Breast epithelium (tissue), 4 donors: ENCODE data around the gene TMEM59. TPM values are rescaled to one million over a fixed set of nuclear protein-coding genes. Genes with fewer than 3 reads are reported as not detected.
"Not testable (repeated sequence)": the region's sequence is repeated elsewhere in the genome, so short reads cannot be mapped to it uniquely, and the experiment has no call there.

ENCODE experiments used
- DNase-seq, 2 donors: peaks; one replicate each; pipeline ENCODE4 v3.0.0-alpha.2; 2019; ENCODE audit warnings: low spot score in 2 of 2
- H3K27ac ChIP-seq, 2 donors: fragments of 200-600 bp; sonication (generic) in 1 of 2; one replicate each; pipeline ENCODE4 v1.5.1; 2016 to 2019; ENCODE audit warnings: mild to moderate bottlenecking in 1 of 2
- H3K27me3 ChIP-seq, 2 donors: fragments of 200-600 bp; sonication (generic) in 1 of 2; one replicate each; pipeline versions ENCODE4 v1.5.1 to v1.6.0; 2017 to 2019; ENCODE audit warnings: control low read depth in 1 of 2, mild to moderate bottlenecking in 1 of 2
- H3K36me3 ChIP-seq: fragments of 200-600 bp; one replicate; pipeline ENCODE4 v1.5.1; 2019
- H3K4me1 ChIP-seq, 2 donors: fragments of 200-600 bp; sonication (generic); one replicate each; pipeline ENCODE4 v1.5.1; 2016 to 2019; ENCODE audit warnings: control low read depth in 1 of 2
- H3K4me3 ChIP-seq, 3 donors: fragments of 200-600 bp; sonication (generic); 1 replicate in 2 of 3; 2 replicates in 1 of 3; pipeline ENCODE4 v1.5.1; 2016 to 2019; ENCODE audit warnings: mild to moderate bottlenecking in 3 of 3, moderate library complexity in 2 of 3
- H3K9me3 ChIP-seq, 2 donors: fragments of 200-600 bp; sonication (generic) in 1 of 2; one replicate each; pipeline ENCODE4 v1.5.1; 2016 to 2019; ENCODE audit warnings: control low read depth in 1 of 2
- POLR2A ChIP-seq: fragments of 450-650 bp; IDR thresholded peaks from one replicate; pipeline ENCODE4 v1.6.1; 2016; ENCODE audit warnings: antibody characterized with exemption, mild to moderate bottlenecking, moderate library complexity
- POLR2AphosphoS5 ChIP-seq, 3 donors: sonication (generic); formaldehyde crosslinking; IDR thresholded peaks; one replicate each; pipeline ENCODE4 v1.6.1; 2017; ENCODE audit warnings: antibody characterized with exemption in 3 of 3
- intact Hi-C: fragments of 100-400 bp; cut with DNase I; formaldehyde crosslinking; loops from one replicate; pipeline ENCODE4 v1.15.1; 2023; ENCODE audit warnings: low total_unique reads
- total RNA-seq, 3 donors: library from RNA; depleted of rRNA; stranded (reverse); fragments of >200 nt; gene quantifications; one replicate each; pipeline ENCODE4 v1.1.0, GENCODE V29; 2016
- TF ChIP-seq, protein P1 (sequence below), 3 donors: fragments of 450-650 bp; IDR thresholded peaks; one replicate each; pipeline ENCODE4 v1.5.1; 2016 to 2017; ENCODE audit warnings: antibody characterized with exemption in 3 of 3, mild to moderate bottlenecking in 3 of 3, moderate library complexity in 3 of 3

The TMEM59 gene
- total RNA-seq, 3 donors from 2014 or later: 348 to 498 (median 388) TPM

DNA sequence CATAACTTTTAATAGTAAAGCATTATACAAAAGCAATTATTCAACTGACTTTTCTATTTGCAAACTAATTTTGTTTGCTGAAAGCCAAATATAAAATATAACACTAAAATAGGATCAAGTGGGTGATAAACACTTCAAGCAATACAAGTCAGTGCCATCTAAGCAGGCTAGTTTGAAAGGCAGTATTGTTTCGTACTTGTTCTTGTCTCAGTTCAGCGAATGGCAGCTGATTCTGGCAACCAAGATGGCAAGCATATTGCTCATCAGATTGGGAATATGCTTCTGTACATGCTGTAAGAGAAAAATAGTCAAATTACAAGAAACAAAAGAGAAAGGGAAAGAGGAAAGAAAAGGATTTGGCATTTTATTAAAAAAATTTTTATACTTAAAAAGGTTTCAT lies 7.5 kb downstream of the TMEM59 start:
- Histone ChIP-seq H3K36me3 (peaks cover 4% of the 10 kb centered on the region), H3K4me3 (no peak overlapping the region), H3K27ac (no peak overlapping the region), H3K27me3 (no peaks in the 10 kb centered on the region), H3K9me3 (no peaks in the 10 kb centered on the region), H3K4me1 (peaks cover 0 to 13% of the 10 kb centered on the region in 2 donors)
- intact Hi-C loops: no loop called here
- TF ChIP-seq POLR2AphosphoS5 (IDR thresholded peaks at IDR 0.05): no peak
- TF ChIP-seq POLR2A: no peak
- TF ChIP-seq, protein P1, sequence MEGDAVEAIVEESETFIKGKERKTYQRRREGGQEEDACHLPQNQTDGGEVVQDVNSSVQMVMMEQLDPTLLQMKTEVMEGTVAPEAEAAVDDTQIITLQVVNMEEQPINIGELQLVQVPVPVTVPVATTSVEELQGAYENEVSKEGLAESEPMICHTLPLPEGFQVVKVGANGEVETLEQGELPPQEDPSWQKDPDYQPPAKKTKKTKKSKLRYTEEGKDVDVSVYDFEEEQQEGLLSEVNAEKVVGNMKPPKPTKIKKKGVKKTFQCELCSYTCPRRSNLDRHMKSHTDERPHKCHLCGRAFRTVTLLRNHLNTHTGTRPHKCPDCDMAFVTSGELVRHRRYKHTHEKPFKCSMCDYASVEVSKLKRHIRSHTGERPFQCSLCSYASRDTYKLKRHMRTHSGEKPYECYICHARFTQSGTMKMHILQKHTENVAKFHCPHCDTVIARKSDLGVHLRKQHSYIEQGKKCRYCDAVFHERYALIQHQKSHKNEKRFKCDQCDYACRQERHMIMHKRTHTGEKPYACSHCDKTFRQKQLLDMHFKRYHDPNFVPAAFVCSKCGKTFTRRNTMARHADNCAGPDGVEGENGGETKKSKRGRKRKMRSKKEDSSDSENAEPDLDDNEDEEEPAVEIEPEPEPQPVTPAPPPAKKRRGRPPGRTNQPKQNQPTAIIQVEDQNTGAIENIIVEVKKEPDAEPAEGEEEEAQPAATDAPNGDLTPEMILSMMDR (IDR thresholded peaks at IDR 0.05): no peak
- DNase-seq: no peak

DNA sequence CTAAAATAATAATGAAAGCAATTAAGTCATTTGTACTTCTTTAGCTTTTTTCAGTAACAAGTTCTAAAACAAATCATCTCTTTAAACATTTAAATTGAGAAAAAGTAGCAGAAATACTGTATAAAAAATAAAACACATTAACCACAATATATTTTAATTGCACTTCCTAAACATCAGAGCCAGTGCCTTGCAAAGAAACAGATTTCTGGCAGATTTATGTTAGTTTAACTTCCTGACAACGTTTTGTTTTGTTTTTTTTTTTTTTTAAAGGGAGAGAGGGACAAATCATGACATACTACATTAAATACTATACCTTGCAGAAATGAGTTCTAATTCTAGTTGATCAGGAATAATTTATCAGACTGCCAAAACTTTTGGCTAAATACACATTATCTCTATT lies 11.2 kb downstream of the TMEM59 start:
- intact Hi-C loops: no loop called here

DNA sequence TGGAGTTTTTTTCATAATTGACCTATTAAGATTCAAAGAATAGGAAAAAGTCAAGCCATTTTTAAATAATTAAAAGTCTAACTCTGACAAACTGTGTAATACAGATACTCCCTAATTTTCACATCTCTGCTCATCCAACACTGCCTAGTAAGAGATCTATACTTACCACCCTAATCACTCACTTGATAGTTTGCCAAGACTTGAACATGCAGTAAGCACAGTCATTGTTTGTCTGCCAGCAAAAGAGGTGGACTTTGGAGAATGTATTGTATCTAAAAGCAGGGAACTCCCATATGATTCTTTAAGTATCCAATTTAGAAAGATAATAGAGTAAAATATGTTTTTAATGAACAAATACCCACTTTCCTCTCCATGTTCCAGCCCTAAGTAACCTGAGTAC lies 15.5 kb downstream of the TMEM59 start:
- DNase-seq: no peak
- Histone ChIP-seq H3K27ac (no peak overlapping the region), H3K4me1 (no peaks in the 10 kb centered on the region), H3K27me3 (no peaks in the 10 kb centered on the region), H3K9me3 (no peaks in the 10 kb centered on the region), H3K36me3 (peaks cover 3% of the 10 kb centered on the region), H3K4me3 (no peak overlapping the region)
- TF ChIP-seq POLR2AphosphoS5 (IDR thresholded peaks at IDR 0.05) (no peak), POLR2A (no peak)
- TF ChIP-seq, protein P1 (IDR thresholded peaks at IDR 0.05): no peak
- intact Hi-C loops: no loop called here

More for the DNA sequence above, 11.2 kb downstream of the TMEM59 start:
- no peak overlapping the region for H3K4me3 ChIP-seq
- H3K27ac ChIP-seq: no peak overlapping the region
- H3K36me3 ChIP-seq: peaks cover 4% of the 10 kb centered on the region
- DNase-seq: no peak
- H3K9me3 ChIP-seq: no peaks in the 10 kb centered on the region
- no peaks in the 10 kb centered on the region for H3K27me3 ChIP-seq
- no peaks in the 10 kb centered on the region for H3K4me1 ChIP-seq
- no peak for TF ChIP-seq POLR2AphosphoS5 (IDR thresholded peaks at IDR 0.05)
- TF ChIP-seq POLR2A: no peak
- TF ChIP-seq, protein P1 (IDR thresholded peaks at IDR 0.05): no peak

DNA sequence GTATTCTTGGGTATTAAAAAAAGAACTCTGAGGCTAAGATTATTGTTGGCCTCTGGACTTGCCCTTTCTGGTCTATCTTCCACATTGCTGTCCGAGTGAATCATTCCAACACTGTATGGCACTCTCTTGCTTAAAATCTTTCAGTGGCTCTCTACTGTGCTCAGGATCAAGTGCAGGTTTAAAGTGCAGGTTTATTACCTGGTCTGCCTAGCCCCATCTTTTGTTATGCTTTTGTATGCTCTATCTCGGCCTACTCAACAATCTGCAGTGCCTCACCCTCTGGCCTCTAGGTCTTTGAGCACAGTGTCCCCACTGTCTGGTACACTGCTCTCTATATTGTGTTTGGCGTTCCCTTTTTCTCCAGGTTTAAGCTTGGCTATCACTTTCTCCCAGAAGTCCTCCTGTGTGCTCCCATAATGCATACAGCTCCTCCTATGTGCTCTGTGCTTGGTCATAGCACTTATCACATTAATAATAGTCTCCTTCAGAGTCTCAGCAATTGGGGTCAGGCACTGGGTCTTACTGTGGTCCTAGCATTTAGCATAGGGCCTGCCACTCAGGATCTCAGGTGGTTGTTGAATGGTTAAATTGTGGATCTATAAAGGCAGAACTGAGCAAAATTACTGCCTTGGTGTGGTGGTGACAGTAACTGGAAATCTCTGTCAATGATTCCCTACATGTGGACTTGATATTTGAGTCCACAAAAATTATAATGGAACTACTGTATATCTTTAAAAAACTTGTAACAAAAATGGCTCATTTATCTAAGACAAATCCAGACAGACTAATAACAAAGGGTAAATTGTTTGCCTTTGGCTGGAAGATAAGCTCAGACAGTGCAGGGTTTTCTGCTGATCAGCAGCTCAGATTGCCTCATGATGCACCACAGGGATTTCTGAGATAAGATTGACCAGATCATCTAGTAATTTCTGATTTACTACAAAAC lies 24.4 kb downstream of the TMEM59 start:
- no peaks in the 10 kb centered on the region for H3K9me3 ChIP-seq
- intact Hi-C loops: no loop called here
- no peaks in the 10 kb centered on the region for H3K36me3 ChIP-seq
- no peak overlapping the region for H3K27ac ChIP-seq
- DNase-seq: no peak
- TF ChIP-seq POLR2AphosphoS5 (IDR thresholded peaks at IDR 0.05): no peak
- TF ChIP-seq, protein P1 (IDR thresholded peaks at IDR 0.05): no peak
- TF ChIP-seq POLR2A: no peak
- no peaks in the 10 kb centered on the region for H3K4me1 ChIP-seq
- H3K27me3 ChIP-seq: no peaks in the 10 kb centered on the region
- no peak overlapping the region for H3K4me3 ChIP-seq

DNA sequence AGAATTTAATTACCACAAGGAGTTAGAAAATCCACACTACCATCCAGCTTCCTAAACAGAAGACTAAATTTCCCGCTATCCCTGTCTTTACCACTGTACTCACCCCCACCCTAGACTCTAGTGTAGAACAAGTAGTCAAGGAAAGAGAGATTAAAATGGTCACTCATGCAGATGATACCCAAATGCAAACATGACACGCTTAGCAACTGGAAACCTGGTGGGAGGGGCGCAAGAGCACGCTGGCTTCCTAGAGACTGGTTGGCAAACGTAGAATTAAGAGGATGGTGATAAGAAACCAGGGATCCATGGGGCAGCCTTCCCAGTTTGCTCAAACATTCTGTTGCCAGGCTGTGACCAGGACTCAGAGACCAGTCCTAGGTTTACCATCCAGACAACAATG lies 25.2 kb downstream of the TMEM59 start:
- Histone ChIP-seq H3K4me3 (no peak overlapping the region), H3K27me3 (no peaks in the 10 kb centered on the region), H3K9me3 (no peaks in the 10 kb centered on the region), H3K27ac (no peak overlapping the region), H3K4me1 (no peaks in the 10 kb centered on the region), H3K36me3 (no peaks in the 10 kb centered on the region)
- TF ChIP-seq, protein P1 (IDR thresholded peaks at IDR 0.05): no peak
- TF ChIP-seq POLR2A: no peak
- no peak for TF ChIP-seq POLR2AphosphoS5 (IDR thresholded peaks at IDR 0.05)
- intact Hi-C loops: no loop called here
- DNase-seq: no peak

DNA sequence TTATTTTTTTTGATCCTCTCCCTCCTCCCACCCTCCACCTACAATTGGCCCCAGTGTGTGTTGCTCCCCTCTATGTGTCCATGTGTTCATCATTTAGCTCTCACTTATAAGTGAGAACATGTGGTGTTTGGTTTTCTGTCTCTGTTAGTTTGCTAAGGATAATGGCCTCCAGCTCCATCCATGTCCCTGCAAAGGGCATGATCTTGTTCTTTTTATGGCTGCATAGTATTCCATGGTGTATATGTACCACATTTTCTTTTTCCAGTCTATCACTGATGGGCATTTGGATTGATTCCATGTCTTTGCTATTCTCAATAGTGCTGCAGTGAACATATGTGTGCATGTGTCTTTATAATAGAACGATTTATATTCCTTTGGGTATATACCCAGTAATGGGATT lies 28.2 kb downstream of the TMEM59 start:
- H3K27me3 ChIP-seq, H3K36me3 ChIP-seq, H3K4me1 ChIP-seq, DNase-seq, H3K4me3 ChIP-seq, intact Hi-C loops, H3K9me3 ChIP-seq, H3K27ac ChIP-seq: not testable (repeated sequence)
